HG03565 (cell line): ENCODE results near the gene ZBTB17.
A peak's percentile ranks its signal among the peaks of the same experiment; 100 is the strongest.
"Not testable (repeated sequence)": the region's sequence is repeated elsewhere in the genome, so short reads cannot be mapped to it uniquely, and the experiment has no call there.

Experiments used
- ATAC-seq: cut with Tn5 transposase; IDR thresholded peaks from one replicate; pipeline ENCODE4 v1.9.1; 2021; ENCODE audit warnings: mild to moderate bottlenecking, moderate library complexity; ENCODE audit not compliant: unreplicated experiment

Gene ZBTB17

GRCh38 chr1:15939181-15940109, 36.5 kb downstream of the ZBTB17 start:
- no peak for ATAC-seq

- no peak for ATAC-seq
Observed at GRCh38 chr1:15938628-15939161, 37.2 kb downstream of the ZBTB17 start.

GRCh38 chr1:15937706-15938168, 38.2 kb downstream of the ZBTB17 start:
- ATAC-seq, result no peak

GRCh38 chr1:15937146-15937545, 38.8 kb downstream of the ZBTB17 start:
- ATAC-seq, result no peak

- ATAC-seq, result no peak
Observed at GRCh38 chr1:15936025-15936424, 39.9 kb downstream of the ZBTB17 start.

GRCh38 chr1:15935056-15935950, 40.6 kb downstream of the ZBTB17 start:
- no peak for ATAC-seq

GRCh38 chr1:15934211-15935055, 41.5 kb downstream of the ZBTB17 start:
- no peak for ATAC-seq

- no peak for ATAC-seq
Observed at GRCh38 chr1:15933684-15934083, 42.2 kb downstream of the ZBTB17 start.

GRCh38 chr1:15932612-15933011, 43.3 kb downstream of the ZBTB17 start:
- no peak for ATAC-seq

GRCh38 chr1:15931884-15932283, 44.0 kb downstream of the ZBTB17 start:
- no peak for ATAC-seq

- ATAC-seq, result no peak
Observed at GRCh38 chr1:15931401-15931800, 44.5 kb downstream of the ZBTB17 start.

- no peak for ATAC-seq
Observed at GRCh38 chr1:15928971-15929965, 46.6 kb downstream of the ZBTB17 start.

- not testable (repeated sequence) for ATAC-seq
Observed at GRCh38 chr1:15926448-15926847, 49.5 kb downstream of the ZBTB17 start.

GRCh38 chr1:15923241-15923640, 52.7 kb downstream of the ZBTB17 start:
- no peak for ATAC-seq

GRCh38 chr1:15918962-15919715, 56.8 kb downstream of the ZBTB17 start:
- ATAC-seq, result peak; percentile 72

GRCh38 chr1:15916916-15917315, 59.0 kb downstream of the ZBTB17 start:
- no peak for ATAC-seq

GRCh38 chr1:15916417-15916816, 59.5 kb downstream of the ZBTB17 start:
- no peak for ATAC-seq

- ATAC-seq, result no peak
Observed at GRCh38 chr1:15915991-15916390, 59.9 kb downstream of the ZBTB17 start.
